Activated CD8-positive, alpha-beta T cell treated with anti-CD3 and anti-CD28 coated beads, Interleukin-2, amount 10 ng/mL, durations not matched to agents 7 days and 5 days (primary cell): ENCODE results near the gene DUSP8. TPM values are rescaled to one million over a fixed set of nuclear protein-coding genes. Genes with fewer than 3 reads are reported as not detected.
A peak's percentile ranks its signal among the peaks of the same experiment; 100 is the strongest.
"Not testable (repeated sequence)": the region's sequence is repeated elsewhere in the genome, so short reads cannot be mapped to it uniquely, and the experiment has no call there.

Experiments used
- ATAC-seq: fragments of 150-1000 bp; cut with Tn5 transposase; one replicate; pipeline ENCODE4 v1.10.0; 2021; ENCODE audit warnings: moderate library complexity
- CTCF ChIA-PET: fragments of 350-600 bp; sonication (Branson Sonifier 250); formaldehyde crosslinking; loops from one replicate; lab custom pipeline; 2021; ENCODE audit warnings: antibody characterized with exemption; lab: Charles Lee
- POLR2A ChIA-PET: fragments of 350-600 bp; sonication (Branson Sonifier 250); formaldehyde crosslinking; loops from one replicate; lab custom pipeline; 2021; ENCODE audit warnings: antibody characterized with exemption; lab: Charles Lee
- DNase-seq: peaks from one replicate; pipeline ENCODE4 v3.0.0-alpha.2; 2020
- H3K27ac Mint-ChIP-seq: one replicate; pipeline ENCODE4 v1.8.0; 2021; ENCODE audit warnings: mild to moderate bottlenecking, mixed read lengths
- H3K27me3 Mint-ChIP-seq: one replicate; pipeline ENCODE4 v1.8.0; 2021; ENCODE audit warnings: low read depth, mixed read lengths
- H3K36me3 Mint-ChIP-seq: one replicate; pipeline ENCODE4 v1.8.0; 2021; ENCODE audit warnings: low read depth, mixed read lengths
- H3K4me1 Mint-ChIP-seq: one replicate; pipeline ENCODE4 v1.8.0; 2021; ENCODE audit warnings: low read depth, mixed read lengths
- H3K4me3 Mint-ChIP-seq: one replicate; pipeline ENCODE4 v1.8.0; 2021; ENCODE audit warnings: mild to moderate bottlenecking, mixed read lengths
- H3K9me3 Mint-ChIP-seq: one replicate; pipeline ENCODE4 v1.8.0; 2022; ENCODE audit warnings: mixed read lengths; ENCODE audit not compliant: insufficient read depth
- total RNA-seq, 2 experiments: library from RNA; stranded (reverse); gene quantifications; one replicate each; pipeline ENCODE4 v1.2.3, GENCODE V29; 2021

The DUSP8 gene
- total RNA-seq, result under 1 TPM; 0.13 TPM

- Mint-ChIP-seq H3K4me3 (no peak within 1 kb of the TSS), H3K9me3 (no peaks in the 10 kb centered on the region), H3K27me3 (peaks cover 32% of the 10 kb centered on the region), H3K36me3 (no peaks in the 10 kb centered on the region), H3K27ac (no peak within 1 kb of the TSS), H3K4me1 (peaks cover 15% of the 10 kb centered on the region)
- ATAC-seq, result peak; percentile 70
- DNase-seq, result peak; percentile 92
- ChIA-PET CTCF (interaction anchor here (4.9 kb wide), 1 partner anchor 25 kb away, joined by 48 read pairs; no protein-coding TSS in a partner anchor), POLR2A (no interaction called here)
Measured at GRCh38 chr11:1572197-1573076, at the start of gene DUSP8. TSS of gene DUSP8 (minus strand) at chr11:1572271. CDS start at chr11:1565826, 6,445 bp downstream.

- Mint-ChIP-seq H3K4me1 (no peaks in the 10 kb centered on the region), H3K27me3 (peaks cover 11% of the 10 kb centered on the region), H3K27ac (no peak overlapping the region), H3K36me3 (no peaks in the 10 kb centered on the region), H3K4me3 (no peak overlapping the region), H3K9me3 (no peaks in the 10 kb centered on the region)
- CTCF ChIA-PET, result interaction anchor here (0.8 to 2.0 kb wide), 3 partner anchors 21 to 862 kb away, joined by 3 to 8 read pairs (median 4); no protein-coding TSS in a partner anchor
- POLR2A ChIA-PET, result interaction anchor here (0.6 kb wide), 1 partner anchor 517 kb away, joined by 3 read pairs; no protein-coding TSS in a partner anchor
- no peak for DNase-seq
- peak; percentile 39 for ATAC-seq
Measured at GRCh38 chr11:1619449-1619848, 47.4 kb upstream of the DUSP8 start.

- H3K27ac Mint-ChIP-seq, result no peak overlapping the region
- CTCF ChIA-PET, result interaction anchor here (2.0 to 2.2 kb wide), 2 partner anchors 22 to 72 kb away, joined by 6 to 8 read pairs; no protein-coding TSS in a partner anchor
- no peaks in the 10 kb centered on the region for H3K9me3 Mint-ChIP-seq
- no peak overlapping the region for H3K4me3 Mint-ChIP-seq
- ATAC-seq (no peak), DNase-seq (no peak)
- POLR2A ChIA-PET, result no interaction called here
- no peaks in the 10 kb centered on the region for H3K36me3 Mint-ChIP-seq
- no peaks in the 10 kb centered on the region for H3K4me1 Mint-ChIP-seq
- peaks cover 7% of the 10 kb centered on the region for H3K27me3 Mint-ChIP-seq
Measured at GRCh38 chr11:1618231-1618630, 46.2 kb upstream of the DUSP8 start.

- POLR2A ChIA-PET, result no interaction called here
- CTCF ChIA-PET, result no interaction called here
- no peak within 1 kb of the TSS for H3K4me3 Mint-ChIP-seq
- H3K27ac Mint-ChIP-seq, result no peak within 1 kb of the TSS
- H3K9me3 Mint-ChIP-seq, result no peaks in the 10 kb centered on the region
- no peaks in the 10 kb centered on the region for H3K36me3 Mint-ChIP-seq
- peaks cover 11% of the 10 kb centered on the region for H3K27me3 Mint-ChIP-seq
- ATAC-seq (no peak), DNase-seq (no peak)
- no peaks in the 10 kb centered on the region for H3K4me1 Mint-ChIP-seq
Measured at GRCh38 chr11:1608363-1608762, 36.3 kb upstream of the DUSP8 start, which contains the start of gene KRTAP5-3. TSS of gene KRTAP5-3 (minus strand) at chr11:1608463. CDS start at chr11:1608385, 78 bp downstream.

GRCh38 chr11:1607901-1608300 is 35.8 kb upstream of the DUSP8 start:
- H3K36me3 Mint-ChIP-seq, CTCF ChIA-PET, H3K4me1 Mint-ChIP-seq, H3K9me3 Mint-ChIP-seq, ATAC-seq, DNase-seq, H3K4me3 Mint-ChIP-seq, POLR2A ChIA-PET, H3K27ac Mint-ChIP-seq: not testable (repeated sequence)
- H3K27me3 Mint-ChIP-seq, result peaks cover 15% of the 10 kb centered on the region

GRCh38 chr11:1607156-1607845 is 35.2 kb upstream of the DUSP8 start:
- H3K36me3 Mint-ChIP-seq, POLR2A ChIA-PET, DNase-seq, H3K4me1 Mint-ChIP-seq, ATAC-seq, H3K27ac Mint-ChIP-seq, H3K9me3 Mint-ChIP-seq, CTCF ChIA-PET, H3K4me3 Mint-ChIP-seq: not testable (repeated sequence)
- H3K27me3 Mint-ChIP-seq, result peaks cover 19% of the 10 kb centered on the region

- DNase-seq, result not testable (repeated sequence)
Measured at GRCh38 chr11:1605923-1606322, 33.9 kb upstream of the DUSP8 start.

GRCh38 chr11:1604711-1605110 is 32.6 kb upstream of the DUSP8 start:
- H3K27ac Mint-ChIP-seq, result no peak overlapping the region
- H3K4me1 Mint-ChIP-seq, result no peaks in the 10 kb centered on the region
- H3K36me3 Mint-ChIP-seq, result no peaks in the 10 kb centered on the region
- POLR2A ChIA-PET, result no interaction called here
- DNase-seq (no peak), ATAC-seq (no peak)
- CTCF ChIA-PET, result interaction anchor here (1.1 to 1.3 kb wide), 2 partner anchors 10 to 48 kb away, joined by 3 read pairs; no protein-coding TSS in a partner anchor
- H3K27me3 Mint-ChIP-seq, result peaks cover 33% of the 10 kb centered on the region
- H3K9me3 Mint-ChIP-seq, result no peaks in the 10 kb centered on the region
- no peak overlapping the region for H3K4me3 Mint-ChIP-seq

More at GRCh38 chr11:1605923-1606322, 33.9 kb upstream of the DUSP8 start:
- CTCF ChIA-PET, result interaction anchor here (1.1 to 1.3 kb wide), 2 partner anchors 11 to 47 kb away, joined by 3 read pairs; no protein-coding TSS in a partner anchor
- POLR2A ChIA-PET, H3K27ac Mint-ChIP-seq, H3K4me1 Mint-ChIP-seq, H3K9me3 Mint-ChIP-seq, H3K4me3 Mint-ChIP-seq, H3K36me3 Mint-ChIP-seq, ATAC-seq: not testable (repeated sequence)
- H3K27me3 Mint-ChIP-seq, result peaks cover 26% of the 10 kb centered on the region

GRCh38 chr11:1604181-1604580 is 32.1 kb upstream of the DUSP8 start:
- CTCF ChIA-PET, result no interaction called here
- Mint-ChIP-seq H3K9me3 (no peaks in the 10 kb centered on the region), H3K4me3 (no peak overlapping the region), H3K27ac (no peak overlapping the region), H3K27me3 (peaks cover 39% of the 10 kb centered on the region), H3K4me1 (no peaks in the 10 kb centered on the region), H3K36me3 (no peaks in the 10 kb centered on the region)
- POLR2A ChIA-PET, result no interaction called here
- DNase-seq, result no peak
- ATAC-seq, result no peak

- Mint-ChIP-seq H3K9me3 (no peaks in the 10 kb centered on the region), H3K27ac (no peak overlapping the region), H3K27me3 (peaks cover 41% of the 10 kb centered on the region), H3K4me3 (no peak overlapping the region), H3K36me3 (no peaks in the 10 kb centered on the region), H3K4me1 (no peaks in the 10 kb centered on the region)
- no peak for ATAC-seq
- DNase-seq, result no peak
- ChIA-PET CTCF (no interaction called here), POLR2A (no interaction called here)
Measured at GRCh38 chr11:1603629-1604028, 31.6 kb upstream of the DUSP8 start.

GRCh38 chr11:1601663-1602062 is 29.6 kb upstream of the DUSP8 start:
- POLR2A ChIA-PET, H3K9me3 Mint-ChIP-seq, H3K4me1 Mint-ChIP-seq, H3K36me3 Mint-ChIP-seq, DNase-seq, H3K27ac Mint-ChIP-seq, H3K4me3 Mint-ChIP-seq, ATAC-seq: not testable (repeated sequence)
- CTCF ChIA-PET, result interaction anchor here (2.0 kb wide), 1 partner anchor 27 kb away, joined by 7 read pairs; no protein-coding TSS in a partner anchor
- H3K27me3 Mint-ChIP-seq, result peaks cover 42% of the 10 kb centered on the region
